BE2C (cell line): Measurements from ENCODE around the gene CDK2AP2.

ENCODE experiments used
- DNase-seq: peaks from one replicate; pipeline ENCODE4 v3.0.0-alpha.2; 2020
- H3K27me3 ChIP-seq: fragments of 250-450 bp; sonication (Bioruptor Pico); 2 replicates; pipeline ENCODE4 v1.5.1; 2020; ENCODE audit warnings: mild to moderate bottlenecking
- H3K36me3 ChIP-seq: fragments of 250-450 bp; sonication (Bioruptor Pico); 2 replicates; pipeline ENCODE4 v1.5.1; 2020; ENCODE audit warnings: mild to moderate bottlenecking
- H3K4me1 ChIP-seq: fragments of 250-450 bp; sonication (Bioruptor Pico); 2 replicates; pipeline ENCODE4 v1.5.1; 2020
- H3K4me3 ChIP-seq: 2 replicates; pipeline ENCODE4 v1.5.1; 2011; ENCODE audit warnings: low read depth, low read length
- H3K9me3 ChIP-seq: fragments of 250-450 bp; sonication (Bioruptor Pico); 2 replicates; pipeline ENCODE4 v1.5.1; 2020
- CTCF ChIP-seq: IDR thresholded peaks from 2 replicates; pipeline ENCODE4 v1.5.1; 2012; ENCODE audit warnings: mild to moderate bottlenecking, low read depth, low read length

Gene CDK2AP2

GRCh38 chr11:67538823-67539505 is 31.0 kb upstream of the CDK2AP2 start:
- no peaks in the 10 kb centered on the region for H3K36me3 ChIP-seq
- H3K27me3 ChIP-seq = no peaks in the 10 kb centered on the region
- no peak overlapping the region for H3K4me3 ChIP-seq
- no peak for DNase-seq
- TF ChIP-seq CTCF = no peak
- no peaks in the 10 kb centered on the region; the same call in 1 of the 2 replicates for H3K9me3 ChIP-seq
- H3K4me1 ChIP-seq = no peaks in the 10 kb centered on the region

- no peak for DNase-seq
- H3K4me3 ChIP-seq = no peak overlapping the region
These were observed 30.3 kb upstream of the CDK2AP2 start for GRCh38 chr11:67538306-67538705.

GRCh38 chr11:67535561-67535960 is 27.6 kb upstream of the CDK2AP2 start:
- H3K27me3 ChIP-seq = no peaks in the 10 kb centered on the region
- no peaks in the 10 kb centered on the region; the same call in 1 of the 2 replicates for H3K9me3 ChIP-seq

More at GRCh38 chr11:67538306-67538705, 30.3 kb upstream of the CDK2AP2 start:
- Histone ChIP-seq H3K27me3 (no peaks in the 10 kb centered on the region), H3K4me1 (no peaks in the 10 kb centered on the region), H3K36me3 (no peaks in the 10 kb centered on the region), H3K9me3 (no peaks in the 10 kb centered on the region; the same call in 1 of the 2 replicates)
- no peak for TF ChIP-seq CTCF

GRCh38 chr11:67534070-67534679 is 26.2 kb upstream of the CDK2AP2 start:
- H3K36me3 ChIP-seq = no peaks in the 10 kb centered on the region
- no peaks in the 10 kb centered on the region for H3K4me1 ChIP-seq
- H3K4me3 ChIP-seq = no peak overlapping the region
- H3K9me3 ChIP-seq = no peaks in the 10 kb centered on the region
- no peak for TF ChIP-seq CTCF
- no peak for DNase-seq
- H3K27me3 ChIP-seq = no peaks in the 10 kb centered on the region

More at GRCh38 chr11:67535561-67535960, 27.6 kb upstream of the CDK2AP2 start:
- no peak for DNase-seq
- no peak for TF ChIP-seq CTCF
- Histone ChIP-seq H3K4me3 (no peak overlapping the region), H3K4me1 (no peaks in the 10 kb centered on the region), H3K36me3 (no peaks in the 10 kb centered on the region)

- no peak for DNase-seq
- no peak for TF ChIP-seq CTCF
- H3K4me3 ChIP-seq = no peak overlapping the region
- H3K36me3 ChIP-seq = no peaks in the 10 kb centered on the region
- no peaks in the 10 kb centered on the region for H3K4me1 ChIP-seq
- no peaks in the 10 kb centered on the region for H3K9me3 ChIP-seq
- no peaks in the 10 kb centered on the region for H3K27me3 ChIP-seq
These were observed 24.9 kb upstream of the CDK2AP2 start for GRCh38 chr11:67532889-67533288.

GRCh38 chr11:67530282-67530592 is 22.3 kb upstream of the CDK2AP2 start:
- no peak for TF ChIP-seq CTCF

More at GRCh38 chr11:67530282-67530592, 22.3 kb upstream of the CDK2AP2 start:
- H3K9me3 ChIP-seq = no peaks in the 10 kb centered on the region
- H3K36me3 ChIP-seq = no peaks in the 10 kb centered on the region
- no peaks in the 10 kb centered on the region for H3K4me1 ChIP-seq
- H3K4me3 ChIP-seq = no peak overlapping the region
- no peaks in the 10 kb centered on the region for H3K27me3 ChIP-seq
- no peak for DNase-seq
